Measurements from ENCODE around the gene TRANK1.

DNA sequence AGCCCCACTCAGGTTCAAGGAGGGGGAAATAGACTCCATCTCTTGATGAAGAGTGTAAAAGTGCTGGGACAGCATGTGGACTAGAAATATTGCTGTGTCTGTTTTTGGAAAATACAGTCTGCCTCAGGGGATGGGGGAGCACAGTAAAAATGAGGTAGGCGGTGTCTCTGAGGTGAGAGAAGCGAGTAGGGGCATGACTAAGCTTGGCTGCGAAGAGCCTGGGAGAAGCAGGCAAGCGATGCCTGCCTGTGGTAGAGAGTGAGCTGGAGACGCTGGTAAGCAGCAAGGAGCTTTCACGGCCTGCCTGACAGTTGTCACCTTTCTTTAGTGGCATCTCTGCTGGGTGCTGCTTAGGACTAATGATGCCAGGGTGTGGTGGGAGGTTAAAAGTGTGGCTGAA lies 131.5 kb downstream of the TRANK1 start:
- TF ChIP-seq, protein P1, sequence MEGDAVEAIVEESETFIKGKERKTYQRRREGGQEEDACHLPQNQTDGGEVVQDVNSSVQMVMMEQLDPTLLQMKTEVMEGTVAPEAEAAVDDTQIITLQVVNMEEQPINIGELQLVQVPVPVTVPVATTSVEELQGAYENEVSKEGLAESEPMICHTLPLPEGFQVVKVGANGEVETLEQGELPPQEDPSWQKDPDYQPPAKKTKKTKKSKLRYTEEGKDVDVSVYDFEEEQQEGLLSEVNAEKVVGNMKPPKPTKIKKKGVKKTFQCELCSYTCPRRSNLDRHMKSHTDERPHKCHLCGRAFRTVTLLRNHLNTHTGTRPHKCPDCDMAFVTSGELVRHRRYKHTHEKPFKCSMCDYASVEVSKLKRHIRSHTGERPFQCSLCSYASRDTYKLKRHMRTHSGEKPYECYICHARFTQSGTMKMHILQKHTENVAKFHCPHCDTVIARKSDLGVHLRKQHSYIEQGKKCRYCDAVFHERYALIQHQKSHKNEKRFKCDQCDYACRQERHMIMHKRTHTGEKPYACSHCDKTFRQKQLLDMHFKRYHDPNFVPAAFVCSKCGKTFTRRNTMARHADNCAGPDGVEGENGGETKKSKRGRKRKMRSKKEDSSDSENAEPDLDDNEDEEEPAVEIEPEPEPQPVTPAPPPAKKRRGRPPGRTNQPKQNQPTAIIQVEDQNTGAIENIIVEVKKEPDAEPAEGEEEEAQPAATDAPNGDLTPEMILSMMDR (conservative IDR thresholded peaks at IDR 0.05; ENCODE audit: low read depth, low read length): no peak
- no peak for TF ChIP-seq EZH2 (IDR thresholded peaks at IDR 0.05; ENCODE audit: low read length, unreplicated experiment)
